ENCODE data around the gene INPP5E.

- TF ChIP-seq CTCF (IDR thresholded peaks at IDR 0.05) (no peak), POLR2A (IDR thresholded peaks at IDR 0.05) (no peak)
These were observed 35.6 kb upstream of the INPP5E start for GRCh38 chr9:136474974-136475865.

All from adrenal gland (tissue), 5 donors.